GM23338 (cell line): ENCODE data around the gene TMEM255B. TPM values are rescaled to one million over a fixed set of nuclear protein-coding genes. Genes with fewer than 3 reads are reported as not detected.

Experiments
- ATAC-seq: fragments of 200-7000 bp; cut with Tn5 transposase; 3 replicates; pipeline ENCODE4 v1.9.1; 2020
- DNase-seq: peaks from one replicate; pipeline ENCODE4 v3.0.0-alpha.2; 2015; ENCODE audit warnings: low spot score
- H2AFZ ChIP-seq: fragments of 200-600 bp; sonication (generic); 2 replicates; pipeline ENCODE4 v1.8.0; 2016; ENCODE audit warnings: antibody characterized with exemption, mild to moderate bottlenecking, moderate library complexity
- H3F3A ChIP-seq: fragments of 200-600 bp; sonication (generic); replicated peaks from 2 replicates; pipeline ENCODE4 v1.8.0; 2017; ENCODE audit warnings: antibody characterized with exemption, mixed run types, low read depth
- H3K27ac ChIP-seq: fragments of 200-600 bp; sonication (generic); 2 replicates; pipeline ENCODE4 v1.6.1; 2016; ENCODE audit warnings: low read depth
- H3K27me3 ChIP-seq: fragments of 200-600 bp; sonication (generic); 2 replicates; pipeline ENCODE4 v1.8.0; 2016; ENCODE audit warnings: mild to moderate bottlenecking, mixed run types, moderate library complexity; ENCODE audit not compliant: insufficient read depth
- H3K36me3 ChIP-seq: fragments of 200-600 bp; sonication (generic); 2 replicates; pipeline ENCODE4 v1.8.0; 2016; ENCODE audit warnings: mild to moderate bottlenecking; ENCODE audit not compliant: insufficient read depth
- H3K4me1 ChIP-seq: fragments of 200-600 bp; sonication (generic); 2 replicates; pipeline ENCODE4 v1.8.0; 2016; ENCODE audit warnings: mild to moderate bottlenecking, moderate library complexity; ENCODE audit not compliant: insufficient read depth
- H3K4me2 ChIP-seq: fragments of 200-600 bp; sonication (generic); 2 replicates; pipeline ENCODE4 v1.7.1; 2017; ENCODE audit warnings: mixed run types
- H3K4me3 ChIP-seq: fragments of 200-600 bp; sonication (generic); 2 replicates; pipeline ENCODE4 v1.6.1; 2016; ENCODE audit warnings: mixed run types
- H3K79me2 ChIP-seq: fragments of 200-600 bp; sonication (generic); replicated peaks from 2 replicates; pipeline ENCODE4 v1.8.0; 2017; ENCODE audit warnings: mild to moderate bottlenecking; ENCODE audit not compliant: insufficient read depth
- H3K9me2 ChIP-seq: fragments of 200-600 bp; sonication (generic); 2 replicates; pipeline ENCODE4 v1.8.0; 2017; ENCODE audit not compliant: insufficient read depth
- H4K20me1 ChIP-seq: fragments of 200-600 bp; sonication (generic); replicated peaks from 2 replicates; pipeline ENCODE4 v1.8.0; 2017; ENCODE audit warnings: mild to moderate bottlenecking; ENCODE audit not compliant: insufficient read depth
- H3K27ac Mint-ChIP-seq: 2 replicates; pipeline ENCODE4 v1.8.0; 2020; ENCODE audit warnings: inconsistent platforms, mild to moderate bottlenecking, moderate library complexity, mixed read lengths
- H3K27me3 Mint-ChIP-seq: 3 replicates; pipeline ENCODE4 v1.8.0; 2022; ENCODE audit warnings: low read depth, mild to moderate bottlenecking, moderate library complexity, mixed read lengths, inconsistent platforms; ENCODE audit not compliant: insufficient read depth, poor library complexity
- H3K36me3 Mint-ChIP-seq: 3 replicates; pipeline ENCODE4 v1.8.0; 2021; ENCODE audit warnings: low read depth, mild to moderate bottlenecking, inconsistent platforms, moderate library complexity, mixed read lengths
- H3K4me1 Mint-ChIP-seq: 3 replicates; pipeline ENCODE4 v1.8.0; 2020; ENCODE audit warnings: mild to moderate bottlenecking, inconsistent platforms, mixed read lengths
- H3K4me3 Mint-ChIP-seq: 3 replicates; pipeline ENCODE4 v1.8.0; 2021; ENCODE audit warnings: moderate library complexity, mild to moderate bottlenecking, inconsistent platforms, mixed read lengths
- H3K9me3 Mint-ChIP-seq: 3 replicates; pipeline ENCODE4 v1.8.0; 2020; ENCODE audit warnings: moderate library complexity, mild to moderate bottlenecking, inconsistent platforms, mixed read lengths
- ZNF114 ChIP-seq: fragments of 250-450 bp; sonication (Bioruptor Pico); IDR thresholded peaks from 2 replicates; pipeline ENCODE4 v1.5.0; 2020; ENCODE audit warnings: mild to moderate bottlenecking, moderate library complexity
- ZNF331 ChIP-seq: fragments of 250-450 bp; sonication (Bioruptor Pico); IDR thresholded peaks from 2 replicates; pipeline ENCODE4 v1.5.0; 2020; ENCODE audit warnings: low read depth, mild to moderate bottlenecking, moderate library complexity
- polyA plus RNA-seq: library from polyadenylated mRNA; unstranded; fragments of >200 nt; fragmentation: Nextera tagmentation; extraction: Ambion mirVana; gene quantifications from 2 replicates; pipeline ENCODE4 v1.2.1, GENCODE V29; 2016
- total RNA-seq: library from RNA; depleted of rRNA; stranded (reverse); fragments of >200 nt; shearing (Covaris generic); gene quantifications from 2 replicates; pipeline ENCODE4 v1.2.3, GENCODE V29; 2014
- TF ChIP-seq, protein P1 (sequence below): fragments of 250-450 bp; sonication (Bioruptor Pico); IDR thresholded peaks from 2 replicates; pipeline ENCODE4 v1.5.0; 2020; ENCODE audit warnings: mild to moderate bottlenecking, moderate library complexity
- TF ChIP-seq, protein P2 (sequence below): IDR thresholded peaks from one replicate; pipeline ENCODE4 v1.6.1; 2018; ENCODE audit warnings: antibody characterized with exemption; ENCODE audit not compliant: unreplicated experiment

TMEM255B gene
- total and polyA plus RNA-seq, 2 experiments from 2014 or later, result 0.69 to 4.4 TPM

DNA sequence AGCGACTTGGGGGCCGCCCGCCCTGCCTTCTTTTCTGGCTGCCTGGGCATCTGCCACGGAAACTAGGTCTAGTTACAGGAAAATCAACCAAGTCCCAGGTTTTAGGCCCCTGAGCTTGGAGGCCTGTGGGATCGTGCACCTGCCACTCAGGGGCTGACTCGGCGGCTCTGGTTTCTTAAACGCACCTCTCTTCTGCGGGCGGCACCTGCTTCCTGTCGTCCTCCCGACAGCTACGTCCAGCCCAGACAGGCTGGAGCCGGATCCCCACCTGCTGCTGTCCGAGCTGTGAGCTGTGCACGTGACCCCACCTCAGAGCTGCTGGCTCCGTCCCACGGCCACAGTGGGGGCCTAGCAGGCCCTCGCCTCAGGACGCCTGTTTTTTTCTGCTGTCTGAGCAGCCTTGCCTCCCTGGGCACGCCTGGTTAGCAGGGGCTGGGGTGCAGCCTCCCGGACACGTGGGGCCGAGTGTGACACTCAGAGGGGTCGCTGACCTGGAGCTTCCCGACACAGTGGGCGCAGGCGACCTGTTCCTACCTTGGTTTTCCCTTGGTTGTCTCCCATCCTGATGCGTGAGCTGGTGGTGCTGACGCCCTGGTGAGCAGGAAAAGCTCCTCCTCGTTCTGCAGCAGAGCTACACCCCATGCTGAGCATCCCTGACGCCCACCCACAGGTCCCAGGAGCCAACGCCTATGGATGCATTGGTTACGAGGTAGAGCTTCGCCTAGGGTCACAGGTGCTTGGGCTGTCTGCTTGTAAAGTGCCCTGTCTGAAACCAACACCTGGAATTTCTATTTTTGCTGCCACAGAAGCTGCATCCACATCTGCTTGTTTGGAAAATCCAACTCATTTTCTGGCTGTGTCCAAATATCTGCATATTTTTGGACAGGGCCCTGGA is 17.5 kb downstream of the TMEM255B start:
- Histone ChIP-seq H2AFZ (no peak overlapping the region), H3K27ac (no peak overlapping the region)
- TF ChIP-seq, protein P1, sequence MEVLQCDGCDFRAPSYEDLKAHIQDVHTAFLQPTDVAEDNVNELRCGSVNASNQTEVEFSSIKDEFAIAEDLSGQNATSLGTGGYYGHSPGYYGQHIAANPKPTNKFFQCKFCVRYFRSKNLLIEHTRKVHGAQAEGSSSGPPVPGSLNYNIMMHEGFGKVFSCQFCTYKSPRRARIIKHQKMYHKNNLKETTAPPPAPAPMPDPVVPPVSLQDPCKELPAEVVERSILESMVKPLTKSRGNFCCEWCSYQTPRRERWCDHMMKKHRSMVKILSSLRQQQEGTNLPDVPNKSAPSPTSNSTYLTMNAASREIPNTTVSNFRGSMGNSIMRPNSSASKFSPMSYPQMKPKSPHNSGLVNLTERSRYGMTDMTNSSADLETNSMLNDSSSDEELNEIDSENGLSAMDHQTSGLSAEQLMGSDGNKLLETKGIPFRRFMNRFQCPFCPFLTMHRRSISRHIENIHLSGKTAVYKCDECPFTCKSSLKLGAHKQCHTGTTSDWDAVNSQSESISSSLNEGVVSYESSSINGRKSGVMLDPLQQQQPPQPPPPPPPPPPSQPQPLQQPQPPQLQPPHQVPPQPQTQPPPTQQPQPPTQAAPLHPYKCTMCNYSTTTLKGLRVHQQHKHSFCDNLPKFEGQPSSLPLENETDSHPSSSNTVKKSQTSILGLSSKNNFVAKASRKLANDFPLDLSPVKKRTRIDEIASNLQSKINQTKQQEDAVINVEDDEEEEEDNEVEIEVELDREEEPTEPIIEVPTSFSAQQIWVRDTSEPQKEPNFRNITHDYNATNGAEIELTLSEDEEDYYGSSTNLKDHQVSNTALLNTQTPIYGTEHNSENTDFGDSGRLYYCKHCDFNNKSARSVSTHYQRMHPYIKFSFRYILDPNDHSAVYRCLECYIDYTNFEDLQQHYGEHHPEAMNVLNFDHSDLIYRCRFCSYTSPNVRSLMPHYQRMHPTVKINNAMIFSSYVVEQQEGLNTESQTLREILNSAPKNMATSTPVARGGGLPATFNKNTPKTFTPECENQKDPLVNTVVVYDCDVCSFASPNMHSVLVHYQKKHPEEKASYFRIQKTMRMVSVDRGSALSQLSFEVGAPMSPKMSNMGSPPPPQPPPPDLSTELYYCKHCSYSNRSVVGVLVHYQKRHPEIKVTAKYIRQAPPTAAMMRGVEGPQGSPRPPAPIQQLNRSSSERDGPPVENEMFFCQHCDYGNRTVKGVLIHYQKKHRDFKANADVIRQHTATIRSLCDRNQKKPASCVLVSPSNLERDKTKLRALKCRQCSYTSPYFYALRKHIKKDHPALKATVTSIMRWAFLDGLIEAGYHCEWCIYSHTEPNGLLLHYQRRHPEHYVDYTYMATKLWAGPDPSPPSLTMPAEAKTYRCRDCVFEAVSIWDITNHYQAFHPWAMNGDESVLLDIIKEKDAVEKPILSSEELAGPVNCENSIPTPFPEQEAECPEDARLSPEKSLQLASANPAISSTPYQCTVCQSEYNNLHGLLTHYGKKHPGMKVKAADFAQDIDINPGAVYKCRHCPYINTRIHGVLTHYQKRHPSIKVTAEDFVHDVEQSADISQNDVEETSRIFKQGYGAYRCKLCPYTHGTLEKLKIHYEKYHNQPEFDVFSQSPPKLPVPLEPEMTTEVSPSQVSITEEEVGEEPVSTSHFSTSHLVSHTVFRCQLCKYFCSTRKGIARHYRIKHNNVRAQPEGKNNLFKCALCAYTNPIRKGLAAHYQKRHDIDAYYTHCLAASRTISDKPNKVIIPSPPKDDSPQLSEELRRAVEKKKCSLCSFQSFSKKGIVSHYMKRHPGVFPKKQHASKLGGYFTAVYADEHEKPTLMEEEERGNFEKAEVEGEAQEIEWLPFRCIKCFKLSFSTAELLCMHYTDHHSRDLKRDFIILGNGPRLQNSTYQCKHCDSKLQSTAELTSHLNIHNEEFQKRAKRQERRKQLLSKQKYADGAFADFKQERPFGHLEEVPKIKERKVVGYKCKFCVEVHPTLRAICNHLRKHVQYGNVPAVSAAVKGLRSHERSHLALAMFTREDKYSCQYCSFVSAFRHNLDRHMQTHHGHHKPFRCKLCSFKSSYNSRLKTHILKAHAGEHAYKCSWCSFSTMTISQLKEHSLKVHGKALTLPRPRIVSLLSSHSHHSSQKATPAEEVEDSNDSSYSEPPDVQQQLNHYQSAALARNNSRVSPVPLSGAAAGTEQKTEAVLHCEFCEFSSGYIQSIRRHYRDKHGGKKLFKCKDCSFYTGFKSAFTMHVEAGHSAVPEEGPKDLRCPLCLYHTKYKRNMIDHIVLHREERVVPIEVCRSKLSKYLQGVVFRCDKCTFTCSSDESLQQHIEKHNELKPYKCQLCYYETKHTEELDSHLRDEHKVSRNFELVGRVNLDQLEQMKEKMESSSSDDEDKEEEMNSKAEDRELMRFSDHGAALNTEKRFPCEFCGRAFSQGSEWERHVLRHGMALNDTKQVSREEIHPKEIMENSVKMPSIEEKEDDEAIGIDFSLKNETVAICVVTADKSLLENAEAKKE (CRISPR knock-in tag), result no peak
- no peak for TF ChIP-seq ZNF114 (CRISPR knock-in tag)
- TF ChIP-seq, protein P2, sequence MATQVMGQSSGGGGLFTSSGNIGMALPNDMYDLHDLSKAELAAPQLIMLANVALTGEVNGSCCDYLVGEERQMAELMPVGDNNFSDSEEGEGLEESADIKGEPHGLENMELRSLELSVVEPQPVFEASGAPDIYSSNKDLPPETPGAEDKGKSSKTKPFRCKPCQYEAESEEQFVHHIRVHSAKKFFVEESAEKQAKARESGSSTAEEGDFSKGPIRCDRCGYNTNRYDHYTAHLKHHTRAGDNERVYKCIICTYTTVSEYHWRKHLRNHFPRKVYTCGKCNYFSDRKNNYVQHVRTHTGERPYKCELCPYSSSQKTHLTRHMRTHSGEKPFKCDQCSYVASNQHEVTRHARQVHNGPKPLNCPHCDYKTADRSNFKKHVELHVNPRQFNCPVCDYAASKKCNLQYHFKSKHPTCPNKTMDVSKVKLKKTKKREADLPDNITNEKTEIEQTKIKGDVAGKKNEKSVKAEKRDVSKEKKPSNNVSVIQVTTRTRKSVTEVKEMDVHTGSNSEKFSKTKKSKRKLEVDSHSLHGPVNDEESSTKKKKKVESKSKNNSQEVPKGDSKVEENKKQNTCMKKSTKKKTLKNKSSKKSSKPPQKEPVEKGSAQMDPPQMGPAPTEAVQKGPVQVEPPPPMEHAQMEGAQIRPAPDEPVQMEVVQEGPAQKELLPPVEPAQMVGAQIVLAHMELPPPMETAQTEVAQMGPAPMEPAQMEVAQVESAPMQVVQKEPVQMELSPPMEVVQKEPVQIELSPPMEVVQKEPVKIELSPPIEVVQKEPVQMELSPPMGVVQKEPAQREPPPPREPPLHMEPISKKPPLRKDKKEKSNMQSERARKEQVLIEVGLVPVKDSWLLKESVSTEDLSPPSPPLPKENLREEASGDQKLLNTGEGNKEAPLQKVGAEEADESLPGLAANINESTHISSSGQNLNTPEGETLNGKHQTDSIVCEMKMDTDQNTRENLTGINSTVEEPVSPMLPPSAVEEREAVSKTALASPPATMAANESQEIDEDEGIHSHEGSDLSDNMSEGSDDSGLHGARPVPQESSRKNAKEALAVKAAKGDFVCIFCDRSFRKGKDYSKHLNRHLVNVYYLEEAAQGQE, result no peak
- TF ChIP-seq ZNF331 (CRISPR knock-in tag), result no peak

More for the DNA sequence above, 17.5 kb downstream of the TMEM255B start:
- H3K36me3 ChIP-seq, result no peaks in the 10 kb centered on the region
- H3F3A ChIP-seq, result no peaks in the 10 kb centered on the region
- Mint-ChIP-seq H3K36me3 (no peaks in the 10 kb centered on the region), H3K27me3 (peaks cover 6% of the 10 kb centered on the region), H3K4me1 (no peaks in the 10 kb centered on the region), H3K4me3 (no peak overlapping the region), H3K27ac (no peak overlapping the region), H3K9me3 (no peaks in the 10 kb centered on the region)
- no peak overlapping the region for H3K4me3 ChIP-seq
- H4K20me1 ChIP-seq, result no peaks in the 10 kb centered on the region
- DNase-seq, result no peak
- 0 out of 2 replicates have a peak, but pooled peaks cover 3% of the 10 kb centered on the region for H3K9me2 ChIP-seq
- no peaks in the 10 kb centered on the region for H3K4me1 ChIP-seq
- H3K4me2 ChIP-seq, result no peak overlapping the region
- no peaks in the 10 kb centered on the region for H3K27me3 ChIP-seq
- no peak for ATAC-seq
- no peaks in the 10 kb centered on the region for H3K79me2 ChIP-seq
